Hepatocyte (in vitro differentiated cells): ENCODE measurements around the gene SORD. TPM values are rescaled to one million over a fixed set of nuclear protein-coding genes. Genes with fewer than 3 reads are reported as not detected.
"Not testable (repeated sequence)": the region's sequence is repeated elsewhere in the genome, so short reads cannot be mapped to it uniquely, and the experiment has no call there.

Experiments used
- DNase-seq: peaks from one replicate; pipeline ENCODE4 v3.0.0-alpha.2; 2016; ENCODE audit warnings: low spot score
- H2AFZ ChIP-seq: fragments of 200-600 bp; sonication (generic); 2 replicates; pipeline ENCODE4 v1.6.0; 2016; ENCODE audit warnings: antibody characterized with exemption, mild to moderate bottlenecking
- H3K27ac ChIP-seq: fragments of 200-600 bp; sonication (generic); 2 replicates; pipeline ENCODE4 v1.5.1; 2016; ENCODE audit warnings: mild to moderate bottlenecking
- H3K27me3 ChIP-seq: fragments of 200-600 bp; sonication (generic); 2 replicates; pipeline ENCODE4 v1.6.1; 2016
- H3K36me3 ChIP-seq: fragments of 200-600 bp; sonication (generic); replicated peaks from 2 replicates; pipeline ENCODE4 v1.5.1; 2016; ENCODE audit warnings: low read depth; ENCODE audit not compliant: insufficient read depth
- H3K4me1 ChIP-seq: fragments of 200-600 bp; sonication (generic); 2 replicates; pipeline ENCODE4 v1.5.1; 2016; ENCODE audit warnings: mild to moderate bottlenecking, moderate library complexity; ENCODE audit not compliant: insufficient read depth
- H3K4me2 ChIP-seq: fragments of 200-600 bp; sonication (generic); 2 replicates; pipeline ENCODE4 v1.6.0; 2016
- H3K4me3 ChIP-seq: fragments of 200-600 bp; sonication (generic); 2 replicates; pipeline ENCODE4 v1.5.1; 2016; ENCODE audit warnings: mild to moderate bottlenecking
- H3K79me2 ChIP-seq: fragments of 200-600 bp; sonication (generic); 2 replicates; pipeline ENCODE4 v1.6.0; 2017; ENCODE audit warnings: mild to moderate bottlenecking
- H3K9me2 ChIP-seq: fragments of 200-600 bp; sonication (generic); replicated peaks from 2 replicates; pipeline ENCODE4 v1.6.0; 2017; ENCODE audit warnings: mild to moderate bottlenecking; ENCODE audit not compliant: insufficient read depth
- H3K9me3 ChIP-seq: fragments of 200-600 bp; sonication (generic); 2 replicates; pipeline ENCODE4 v1.5.1; 2016; ENCODE audit warnings: low read depth, mild to moderate bottlenecking
- H4K20me1 ChIP-seq: fragments of 200-600 bp; sonication (generic); 2 replicates; pipeline ENCODE4 v1.6.0; 2016; ENCODE audit warnings: mild to moderate bottlenecking; ENCODE audit not compliant: insufficient read depth, poor library complexity, severe bottlenecking
- EZH2 ChIP-seq: fragments of 200-600 bp; sonication (generic); IDR thresholded peaks from 2 replicates; pipeline ENCODE4 v1.6.1; 2016; ENCODE audit warnings: antibody characterized with exemption, mild to moderate bottlenecking, borderline replicate concordance
- EZH2phosphoT487 ChIP-seq: fragments of 200-600 bp; sonication (generic); IDR thresholded peaks from one replicate; pipeline ENCODE4 v1.6.1; 2018; ENCODE audit warnings: antibody characterized with exemption, mild to moderate bottlenecking, low read depth, moderate library complexity; ENCODE audit not compliant: unreplicated experiment, severe bottlenecking
- WGBS: methylation state at CpG from one replicate; pipeline ENCODE4 v1.1.6; 2016; ENCODE audit warnings: low lambda C conversion rate; ENCODE audit errors: missing lambda C conversion rate; 5-methylcytosine and 5-hydroxymethylcytosine counted together
- polyA plus RNA-seq: library from polyadenylated mRNA; unstranded; fragments of >200 nt; fragmentation: Nextera tagmentation; extraction: Ambion mirVana; gene quantifications from 2 replicates; pipeline ENCODE4 v1.2.1, GENCODE V29; 2016
- total RNA-seq: library from RNA; depleted of rRNA; stranded (reverse); fragments of >200 nt; gene quantifications from 2 replicates; pipeline ENCODE4 v1.2.3, GENCODE V29; 2014
- TF ChIP-seq, protein P1 (sequence below): fragments of 200-600 bp; sonication (generic); IDR thresholded peaks from 2 replicates; pipeline ENCODE4 v1.5.1; 2016; ENCODE audit warnings: antibody characterized with exemption, mild to moderate bottlenecking; ENCODE audit not compliant: poor library complexity

Gene SORD
- total and polyA plus RNA-seq, 2 experiments from 2014 or later, result 81.8 to 116 TPM

DNA sequence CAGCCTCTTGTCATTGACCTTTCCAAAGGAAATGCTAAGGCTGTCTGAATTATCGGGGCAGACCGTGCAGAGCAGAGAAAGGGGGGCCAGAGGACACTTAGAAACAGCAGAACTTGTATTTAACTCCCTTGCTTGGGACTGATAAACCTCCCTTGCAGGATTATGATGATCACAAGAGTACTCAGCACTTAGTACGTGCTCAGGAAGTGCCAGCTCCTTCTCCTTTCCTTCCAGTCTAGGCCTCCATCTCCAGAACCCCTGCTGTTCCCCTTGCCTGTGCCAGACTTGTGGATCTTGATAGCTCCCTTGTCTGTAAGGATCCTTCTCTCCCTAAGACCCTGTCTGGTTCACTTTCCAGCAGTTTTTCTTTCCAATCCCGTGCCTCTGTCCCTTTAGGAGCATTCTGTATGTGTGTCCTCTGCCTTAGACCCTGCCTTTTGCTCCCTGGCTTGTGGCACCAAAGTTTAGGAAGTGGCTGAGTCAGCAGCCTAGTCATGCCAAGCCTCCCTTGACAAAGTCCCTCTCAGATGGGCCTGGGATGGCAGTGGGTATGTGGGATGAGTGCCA, 747 bp downstream of the SORD start:
- peaks cover 12% of the 10 kb centered on the region for H3K4me1 ChIP-seq

DNA sequence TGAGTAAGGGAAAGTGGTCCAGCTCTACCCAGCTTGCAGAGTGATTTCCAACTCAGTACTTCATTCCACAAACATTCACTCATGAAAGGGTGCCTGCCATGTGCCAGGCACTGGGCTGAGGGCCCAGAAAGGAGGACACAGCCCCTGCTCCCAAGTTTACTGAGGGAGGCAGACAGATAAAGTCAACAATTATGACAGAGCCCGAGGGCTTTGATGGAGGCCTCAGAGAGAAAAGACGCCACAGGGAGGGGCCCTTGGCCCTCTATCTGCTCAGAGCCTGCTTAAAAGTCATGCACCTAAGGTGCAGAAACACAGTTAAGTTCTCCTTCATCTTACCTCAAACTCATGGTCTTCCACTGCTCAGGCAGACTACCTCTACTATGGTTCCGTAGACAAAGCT, 1.7 kb downstream of the SORD start:
- H3K27me3 ChIP-seq, H3K27ac ChIP-seq, H4K20me1 ChIP-seq, DNase-seq, H3K9me3 ChIP-seq, H3K9me2 ChIP-seq, H3K4me3 ChIP-seq, H2AFZ ChIP-seq, H3K36me3 ChIP-seq: not testable (repeated sequence)
- WGBS, result 68% methylated on average over 3 of the region's 3 CpGs
- H3K4me1 ChIP-seq, result peaks cover 12% of the 10 kb centered on the region
- H3K79me2 ChIP-seq, result peaks cover 44% of the 10 kb centered on the region
- H3K4me2 ChIP-seq, result peak overlapping the region; percentile 88

More for the DNA sequence above, 747 bp downstream of the SORD start:
- Histone ChIP-seq H3K4me2 (peak overlapping the region; percentile 88), H4K20me1 (no peaks in the 10 kb centered on the region), H3K4me3 (peak overlapping the region; percentile 49), H3K36me3 (no peaks in the 10 kb centered on the region), H3K9me3 (no peaks in the 10 kb centered on the region), H3K27me3 (no peaks in the 10 kb centered on the region), H2AFZ (peak overlapping the region; percentile 59), H3K27ac (peak overlapping the region; percentile 76), H3K9me2 (no peaks in the 10 kb centered on the region), H3K79me2 (peaks cover 36% of the 10 kb centered on the region)
- 12% methylated on average over 4 of the region's 4 CpGs for WGBS
- peak; percentile 27 for DNase-seq
- TF ChIP-seq, protein P1, sequence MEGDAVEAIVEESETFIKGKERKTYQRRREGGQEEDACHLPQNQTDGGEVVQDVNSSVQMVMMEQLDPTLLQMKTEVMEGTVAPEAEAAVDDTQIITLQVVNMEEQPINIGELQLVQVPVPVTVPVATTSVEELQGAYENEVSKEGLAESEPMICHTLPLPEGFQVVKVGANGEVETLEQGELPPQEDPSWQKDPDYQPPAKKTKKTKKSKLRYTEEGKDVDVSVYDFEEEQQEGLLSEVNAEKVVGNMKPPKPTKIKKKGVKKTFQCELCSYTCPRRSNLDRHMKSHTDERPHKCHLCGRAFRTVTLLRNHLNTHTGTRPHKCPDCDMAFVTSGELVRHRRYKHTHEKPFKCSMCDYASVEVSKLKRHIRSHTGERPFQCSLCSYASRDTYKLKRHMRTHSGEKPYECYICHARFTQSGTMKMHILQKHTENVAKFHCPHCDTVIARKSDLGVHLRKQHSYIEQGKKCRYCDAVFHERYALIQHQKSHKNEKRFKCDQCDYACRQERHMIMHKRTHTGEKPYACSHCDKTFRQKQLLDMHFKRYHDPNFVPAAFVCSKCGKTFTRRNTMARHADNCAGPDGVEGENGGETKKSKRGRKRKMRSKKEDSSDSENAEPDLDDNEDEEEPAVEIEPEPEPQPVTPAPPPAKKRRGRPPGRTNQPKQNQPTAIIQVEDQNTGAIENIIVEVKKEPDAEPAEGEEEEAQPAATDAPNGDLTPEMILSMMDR, result no peak
- TF ChIP-seq EZH2phosphoT487 (no peak), EZH2 (no peak)

DNA sequence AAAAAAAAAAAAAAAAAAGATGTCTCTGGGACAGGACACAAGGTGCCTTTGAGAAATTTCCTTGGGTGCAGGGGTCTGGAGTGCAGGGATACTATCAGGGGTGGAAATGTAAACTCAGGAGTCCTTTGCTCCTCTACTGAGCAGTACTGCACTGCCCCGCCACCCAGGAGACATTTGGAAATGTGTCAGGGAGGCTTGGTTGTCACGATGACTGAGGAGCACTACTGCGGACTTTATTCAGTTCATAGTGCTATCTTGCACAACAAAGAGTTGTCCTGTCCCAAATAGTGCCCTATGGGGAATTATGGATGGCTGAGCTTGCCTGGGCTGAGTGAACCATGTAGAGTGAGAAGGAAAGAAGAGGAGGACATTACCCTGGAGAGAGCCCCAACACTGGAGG, 2.6 kb downstream of the SORD start:
- not testable (repeated sequence) for H3K36me3 ChIP-seq, H4K20me1 ChIP-seq, H2AFZ ChIP-seq, H3K4me3 ChIP-seq, H3K9me3 ChIP-seq, H3K9me2 ChIP-seq, H3K27ac ChIP-seq, H3K27me3 ChIP-seq, DNase-seq
- 82% methylated on average over 3 of the region's 3 CpGs for WGBS
- Histone ChIP-seq H3K79me2 (peaks cover 49% of the 10 kb centered on the region), H3K4me2 (peak overlapping the region; percentile 55), H3K4me1 (peaks cover 12% of the 10 kb centered on the region)

DNA sequence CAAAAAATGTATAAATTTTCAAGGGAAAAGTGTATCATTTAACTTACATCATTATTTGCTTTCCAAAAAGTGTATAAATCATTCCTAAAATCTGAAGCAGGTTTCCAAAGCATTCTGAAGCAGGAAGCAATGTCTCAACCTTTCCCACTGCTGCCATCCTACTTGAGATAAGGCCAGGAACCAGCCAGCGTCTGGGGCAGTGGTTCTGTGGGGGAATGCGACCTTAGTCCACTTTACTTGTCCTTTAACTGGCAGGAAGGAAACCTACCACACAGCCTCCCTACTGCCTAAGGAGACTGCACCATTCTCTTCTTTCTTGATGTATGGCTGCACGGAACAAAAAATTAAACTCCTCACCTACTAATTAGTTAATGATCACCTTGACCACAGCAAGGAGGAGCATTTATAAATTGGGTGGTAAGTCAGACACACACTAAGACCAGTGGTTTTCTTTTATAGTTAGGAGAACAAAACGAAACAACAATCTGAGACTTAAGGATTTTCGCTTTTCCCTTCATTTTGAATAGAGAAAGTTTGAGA, 3.7 kb downstream of the SORD start:
- Histone ChIP-seq H3K27me3 (no peaks in the 10 kb centered on the region), H3K4me1 (peaks cover 12% of the 10 kb centered on the region), H3K27ac (peak overlapping the region; percentile 6), H3K4me2 (peak overlapping the region; percentile 33), H3K79me2 (peaks cover 51% of the 10 kb centered on the region), H3K9me2 (no peaks in the 10 kb centered on the region), H3K9me3 (no peaks in the 10 kb centered on the region), H2AFZ (no peak overlapping the region), H3K4me3 (no peak overlapping the region), H4K20me1 (no peaks in the 10 kb centered on the region), H3K36me3 (no peaks in the 10 kb centered on the region)
- no peak for TF ChIP-seq EZH2phosphoT487
- TF ChIP-seq EZH2, result no peak
- TF ChIP-seq, protein P1, result no peak
- WGBS, result 70% methylated on average over 5 of the region's 5 CpGs
- DNase-seq, result no peak
